ENCODE measurements around the gene TRANK1. TPM values are rescaled to one million over a fixed set of nuclear protein-coding genes. Genes with fewer than 3 reads are reported as not detected.
"Not testable (repeated sequence)": the region's sequence is repeated elsewhere in the genome, so short reads cannot be mapped to it uniquely, and the experiment has no call there.

TRANK1 gene
- total and polyA plus RNA-seq, 2 experiments from 2014 or later: 1.8 to 6.7 TPM

DNA sequence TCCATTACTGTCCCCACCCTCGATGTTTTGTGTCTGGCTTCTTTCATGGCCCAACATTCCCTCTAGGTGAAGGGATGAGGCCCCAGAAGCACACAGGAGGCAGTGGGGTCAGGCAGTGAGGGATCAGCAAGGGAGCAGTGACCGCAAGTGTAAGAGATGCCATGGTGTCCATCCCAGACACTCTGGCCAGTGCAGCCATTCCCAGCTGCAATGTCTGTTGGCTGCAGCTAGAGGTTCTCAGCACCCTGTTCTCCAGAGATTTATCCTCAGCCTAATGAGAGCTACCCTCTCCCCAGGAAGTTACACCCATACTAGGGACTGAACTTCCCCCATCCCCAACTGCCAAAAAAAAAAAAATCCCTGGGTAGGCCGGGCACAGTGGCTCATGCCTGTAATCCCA lies 40.2 kb downstream of the TRANK1 start:
- H3K36me3 Mint-ChIP-seq (ENCODE audit: low read depth): no peaks in the 10 kb centered on the region
- no peak overlapping the region for H3K27ac ChIP-seq (ENCODE audit: low read depth)
- no peaks in the 10 kb centered on the region for H3K27me3 Mint-ChIP-seq (ENCODE audit: insufficient read depth, low read depth, poor library complexity)
- H3K4me1 Mint-ChIP-seq: peaks cover 11% of the 10 kb centered on the region; the same call in 2 of the 3 replicates
- H3F3A ChIP-seq (replicated peaks; ENCODE audit: low read depth): no peaks in the 10 kb centered on the region
- H3K27me3 ChIP-seq (ENCODE audit: insufficient read depth): no peaks in the 10 kb centered on the region
- H3K79me2 ChIP-seq (replicated peaks; ENCODE audit: insufficient read depth): no peaks in the 10 kb centered on the region
- no peaks in the 10 kb centered on the region for H3K36me3 ChIP-seq (ENCODE audit: insufficient read depth)
- H3K9me3 Mint-ChIP-seq: no peaks in the 10 kb centered on the region
- H3K4me3 Mint-ChIP-seq: no peak overlapping the region
- no peak overlapping the region for H3K27ac Mint-ChIP-seq
- H3K4me3 ChIP-seq: no peak overlapping the region
- peak; percentile 40 to 80 for TF ChIP-seq CTCF (conservative IDR thresholded peaks at IDR 0.05; ENCODE audit: low read depth in 2 of 2)
- no peak for TF ChIP-seq ZNF114 (CRISPR knock-in tag; IDR thresholded peaks at IDR 0.05)
- H4K20me1 ChIP-seq (replicated peaks; ENCODE audit: insufficient read depth): no peaks in the 10 kb centered on the region
- ATAC-seq: peak; percentile 97
- no peak overlapping the region for H2AFZ ChIP-seq
- peaks cover 7% of the 10 kb centered on the region; the same call in 1 of the 2 replicates for H3K4me1 ChIP-seq (ENCODE audit: insufficient read depth)
- no peaks in the 10 kb centered on the region for H3K9me2 ChIP-seq (ENCODE audit: insufficient read depth)
- peak; percentile 59 for DNase-seq (ENCODE audit: low spot score)
- H3K4me2 ChIP-seq: no peak overlapping the region

- DNase-seq (ENCODE audit: low spot score); H3K4me3 Mint-ChIP-seq; H3K36me3 Mint-ChIP-seq (ENCODE audit: low read depth); ATAC-seq; H3K36me3 ChIP-seq (ENCODE audit: insufficient read depth); H2AFZ ChIP-seq; H3K27me3 ChIP-seq (ENCODE audit: insufficient read depth); H3K9me2 ChIP-seq (ENCODE audit: insufficient read depth); H3F3A ChIP-seq (replicated peaks; ENCODE audit: low read depth); H3K4me1 ChIP-seq (ENCODE audit: insufficient read depth); H4K20me1 ChIP-seq (replicated peaks; ENCODE audit: insufficient read depth); H3K4me2 ChIP-seq; H3K9me3 Mint-ChIP-seq; H3K27me3 Mint-ChIP-seq (ENCODE audit: insufficient read depth, low read depth, poor library complexity); H3K4me3 ChIP-seq; H3K79me2 ChIP-seq (replicated peaks; ENCODE audit: insufficient read depth); H3K27ac ChIP-seq (ENCODE audit: low read depth); H3K27ac Mint-ChIP-seq: not testable (repeated sequence)
- H3K4me1 Mint-ChIP-seq: peaks cover 11% of the 10 kb centered on the region; the same call in 2 of the 3 replicates
These were observed 40.8 kb downstream of the TRANK1 start for GRCh38 chr3:36904065-36904464.

DNA sequence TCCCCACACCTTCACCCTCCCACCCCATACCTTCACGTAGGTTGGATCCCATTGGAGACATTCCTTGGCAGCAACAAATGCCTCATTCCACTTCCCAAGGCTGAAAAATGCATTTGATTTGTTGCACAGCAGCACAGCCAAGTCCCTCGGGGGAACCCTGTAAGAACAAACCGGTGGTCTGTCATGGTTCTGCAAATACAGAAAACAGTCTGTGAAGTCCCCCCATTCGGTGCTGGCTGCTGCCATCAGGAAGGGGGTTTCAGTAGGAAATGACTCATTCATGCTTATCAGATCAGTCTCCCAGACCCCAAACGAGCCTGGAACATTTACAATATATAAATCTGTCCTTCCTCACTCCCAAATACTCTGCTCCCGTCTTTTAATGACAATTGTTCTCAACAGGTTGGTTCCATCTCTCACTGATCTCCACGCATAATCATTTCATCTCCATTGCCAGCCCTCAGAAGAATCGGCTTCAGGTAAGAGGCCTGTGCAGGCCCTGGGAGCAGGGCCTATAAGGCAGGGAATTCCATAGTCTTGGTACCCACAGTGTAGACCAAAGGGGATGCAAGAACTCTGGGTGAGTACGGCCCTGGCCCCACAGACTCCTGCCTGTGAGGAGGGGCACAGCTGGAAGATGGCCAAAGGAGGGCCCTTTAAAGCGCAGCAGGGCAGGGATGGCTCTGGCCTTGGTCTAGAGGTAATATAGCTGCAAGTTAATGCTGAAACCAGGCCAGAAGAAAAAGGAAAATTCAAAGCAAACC lies 41.6 kb downstream of the TRANK1 start:
- Histone ChIP-seq H3K79me2 (replicated peaks; ENCODE audit: insufficient read depth) (no peaks in the 10 kb centered on the region), H3K4me3 (no peak overlapping the region), H2AFZ (no peak overlapping the region), H3K9me2 (ENCODE audit: insufficient read depth) (no peaks in the 10 kb centered on the region), H3K27ac (ENCODE audit: low read depth) (no peak overlapping the region), H3F3A (replicated peaks; ENCODE audit: low read depth) (no peaks in the 10 kb centered on the region), H3K36me3 (ENCODE audit: insufficient read depth) (no peaks in the 10 kb centered on the region), H3K27me3 (ENCODE audit: insufficient read depth) (no peaks in the 10 kb centered on the region), H3K4me1 (ENCODE audit: insufficient read depth) (peaks cover 6% of the 10 kb centered on the region; the same call in 1 of the 2 replicates), H3K4me2 (no peak overlapping the region), H4K20me1 (replicated peaks; ENCODE audit: insufficient read depth) (no peaks in the 10 kb centered on the region)
- DNase-seq (ENCODE audit: low spot score): no peak
- no peak for ATAC-seq
- Mint-ChIP-seq H3K4me1 (peaks cover 10% of the 10 kb centered on the region; the same call in 2 of the 3 replicates), H3K9me3 (peaks cover under 1% of the 10 kb centered on the region; the same call in 1 of the 3 replicates), H3K27me3 (ENCODE audit: insufficient read depth, low read depth, poor library complexity) (no peaks in the 10 kb centered on the region), H3K36me3 (ENCODE audit: low read depth) (no peaks in the 10 kb centered on the region), H3K27ac (no peak overlapping the region), H3K4me3 (no peak overlapping the region)
- TF ChIP-seq ZNF114 (CRISPR knock-in tag; IDR thresholded peaks at IDR 0.05): no peak
- TF ChIP-seq POLR2AphosphoS5 (IDR thresholded peaks at IDR 0.05; ENCODE audit: low read depth): no peak
- TF ChIP-seq CREB1 (CRISPR knock-in tag; IDR thresholded peaks at IDR 0.05; ENCODE audit: low read depth): no peak
- no peak for TF ChIP-seq ZNF331 (CRISPR knock-in tag; IDR thresholded peaks at IDR 0.05; ENCODE audit: low read depth)
- no peak for TF ChIP-seq JUNB (IDR thresholded peaks at IDR 0.05; ENCODE audit: unreplicated experiment)
- TF ChIP-seq, protein P1, sequence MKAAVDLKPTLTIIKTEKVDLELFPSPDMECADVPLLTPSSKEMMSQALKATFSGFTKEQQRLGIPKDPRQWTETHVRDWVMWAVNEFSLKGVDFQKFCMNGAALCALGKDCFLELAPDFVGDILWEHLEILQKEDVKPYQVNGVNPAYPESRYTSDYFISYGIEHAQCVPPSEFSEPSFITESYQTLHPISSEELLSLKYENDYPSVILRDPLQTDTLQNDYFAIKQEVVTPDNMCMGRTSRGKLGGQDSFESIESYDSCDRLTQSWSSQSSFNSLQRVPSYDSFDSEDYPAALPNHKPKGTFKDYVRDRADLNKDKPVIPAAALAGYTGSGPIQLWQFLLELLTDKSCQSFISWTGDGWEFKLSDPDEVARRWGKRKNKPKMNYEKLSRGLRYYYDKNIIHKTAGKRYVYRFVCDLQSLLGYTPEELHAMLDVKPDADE (IDR thresholded peaks at IDR 0.05): no peak
- TF ChIP-seq EZH2 (IDR thresholded peaks at IDR 0.05; ENCODE audit: low read depth, unreplicated experiment): no peak
- no peak for TF ChIP-seq STAT1 (IDR thresholded peaks at IDR 0.05; ENCODE audit: unreplicated experiment)
- no peak for TF ChIP-seq CTCF (conservative IDR thresholded peaks at IDR 0.05; ENCODE audit: low read depth in 2 of 2)
- TF ChIP-seq EZH2phosphoT487 (IDR thresholded peaks at IDR 0.05; ENCODE audit: unreplicated experiment): no peak
- TF ChIP-seq NANOG (IDR thresholded peaks at IDR 0.05; ENCODE audit: borderline replicate concordance): no peak
